ENCODE measurements around the gene SREK1IP1. TPM values are rescaled to one million over a fixed set of nuclear protein-coding genes. Genes with fewer than 3 reads are reported as not detected.
A peak's percentile ranks its signal among the peaks of the same experiment; 100 is the strongest.

The SREK1IP1 gene
- total and polyA plus RNA-seq, 9 of the 15 experiments (the other 6 are each of a cell fraction or from before 2014, with no cell fraction given), result 6.9 to 45.2 (median 21.7) TPM

DNA sequence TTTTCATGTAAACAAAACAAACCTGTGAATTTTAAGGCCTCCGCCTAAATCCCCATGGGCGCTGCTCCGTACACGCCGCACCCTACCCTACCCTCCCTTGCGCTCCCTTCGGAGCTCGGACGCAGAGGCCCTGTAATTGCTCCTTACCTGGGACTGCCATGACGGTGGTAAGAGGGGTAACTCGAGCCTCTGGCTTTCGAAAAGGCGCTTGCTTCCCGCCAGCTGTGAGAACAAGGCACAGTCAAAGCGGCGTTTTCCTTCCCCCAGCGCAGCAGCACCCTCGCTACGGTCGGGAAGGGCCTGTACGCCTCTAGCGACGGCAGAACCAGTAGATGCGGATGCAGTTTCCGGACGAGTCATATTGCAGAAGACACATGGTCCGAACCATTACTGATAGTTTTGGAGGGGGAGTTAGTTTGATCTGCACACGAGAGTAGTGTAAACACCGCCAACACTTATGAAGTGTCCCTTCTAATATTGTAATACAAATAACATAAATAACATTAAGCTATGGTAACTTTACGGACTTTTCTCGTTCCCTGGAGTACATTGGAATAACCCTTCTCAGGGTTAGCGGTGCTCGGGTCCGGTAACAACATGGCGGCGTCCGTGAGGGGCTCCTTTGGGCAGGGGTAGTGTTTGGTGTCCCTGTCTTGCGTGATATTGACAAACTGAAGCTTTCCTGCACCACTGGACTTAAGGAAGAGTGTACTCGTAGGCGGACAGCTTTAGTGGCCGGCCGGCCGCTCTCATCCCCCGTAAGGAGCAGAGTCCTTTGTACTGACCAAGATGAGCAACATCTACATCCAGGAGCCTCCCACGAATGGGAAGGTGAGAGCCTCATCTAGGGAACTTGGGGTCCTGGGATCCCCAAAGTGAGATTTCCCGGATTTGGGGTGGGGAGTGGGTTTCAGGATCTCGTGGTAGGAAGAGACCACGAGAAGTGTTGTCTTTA lies at the start of gene SREK1IP1, which contains the start of gene CWC27 (continued):
- TF ChIP-seq HMG20A (CRISPR knock-in tag; conservative IDR thresholded peaks at IDR 0.05) (no peak), STAT5A (IDR thresholded peaks at IDR 0.05; ENCODE audit: borderline replicate concordance, low read length) (no peak; the same call in 1 of the 2 replicates), ZBTB17 (CRISPR knock-in tag; IDR thresholded peaks at IDR 0.05) (0 out of 2 replicates have a peak, but pooled peaks have one; percentile 23), NKRF (IDR thresholded peaks at IDR 0.05; ENCODE audit: borderline replicate concordance) (peak; percentile 69; the same call in 1 of the 2 replicates), NR2C1 (IDR thresholded peaks at IDR 0.05) (peak; percentile 43; the same call in 1 of the 2 replicates), NR2C1 (tag; IDR thresholded peaks at IDR 0.05) (peak; percentile 42; the same call in 1 of the 2 replicates), PRMT5 (CRISPR knock-in tag; IDR thresholded peaks at IDR 0.05) (no peak), BCOR (IDR thresholded peaks at IDR 0.05) (peak; percentile 76), MAZ (CRISPR knock-in tag; conservative IDR thresholded peaks at IDR 0.05 in 1 of 2, IDR thresholded peaks at IDR 0.05 in 1 of 2) (peak; percentile 36 to 72; a peak in 1 of 4 replicates), PHF8 (IDR thresholded peaks at IDR 0.05; ENCODE audit: borderline replicate concordance, low read length) (peak; percentile 95), ZNF232 (CRISPR knock-in tag; IDR thresholded peaks at IDR 0.05) (no peak), XRCC5 (IDR thresholded peaks at IDR 0.05; ENCODE audit: low read depth, low read length) (peak; percentile 4; the same call in 1 of the 2 replicates), MEF2D (tag; conservative IDR thresholded peaks at IDR 0.05; ENCODE audit: low read depth) (0 out of 2 replicates have a peak, but pooled peaks have one; percentile 37), TAF1 (IDR thresholded peaks at IDR 0.05; ENCODE audit: control insufficient read depth, extremely low read depth, insufficient read depth, low read length, severe bottlenecking) (peak; percentile 87), NR3C1 (CRISPR knock-in tag; IDR thresholded peaks at IDR 0.05) (no peak), RFX1 (IDR thresholded peaks at IDR 0.05) (peak; percentile 42), ZNF609 (CRISPR knock-in tag; IDR thresholded peaks at IDR 0.05; ENCODE audit: borderline replicate concordance) (no peak)
- TF ChIP-seq, protein P1, sequence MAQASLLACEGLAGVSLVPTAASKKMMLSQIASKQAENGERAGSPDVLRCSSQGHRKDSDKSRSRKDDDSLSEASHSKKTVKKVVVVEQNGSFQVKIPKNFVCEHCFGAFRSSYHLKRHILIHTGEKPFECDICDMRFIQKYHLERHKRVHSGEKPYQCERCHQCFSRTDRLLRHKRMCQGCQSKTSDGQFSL (CRISPR knock-in tag; IDR thresholded peaks at IDR 0.05), result 0 out of 2 replicates have a peak, but pooled peaks have one; percentile 43
- TF ChIP-seq, protein P1 (tag; IDR thresholded peaks at IDR 0.05), result no peak
